AG04449 (cell line): Measurements from ENCODE around the gene BAX.
A peak's percentile ranks its signal among the peaks of the same experiment; 100 is the strongest.

Source experiments
- CTCF ChIA-PET: fragments of 350-600 bp; formaldehyde crosslinking; extraction: SDS; loops from one replicate; lab custom pipeline; 2021; ENCODE audit warnings: antibody characterized with exemption; lab: Yijun Ruan, JAX
- POLR2A ChIA-PET: fragments of 400-600, 350-600 bp; formaldehyde crosslinking; extraction: SDS; loops from one replicate; lab custom pipeline; 2020; ENCODE audit warnings: antibody characterized with exemption, inconsistent platforms; lab: Yijun Ruan, JAX
- DNase-seq: peaks from one replicate; pipeline ENCODE4 v3.0.0-alpha.2; 2010; ENCODE audit warnings: low read depth, low spot score
- H3K4me3 ChIP-seq: 2 replicates; pipeline ENCODE4 v1.5.1; 2011; ENCODE audit warnings: low read depth, mild to moderate bottlenecking, control low read depth, low read length
- CTCF ChIP-seq: IDR thresholded peaks from one replicate; pipeline ENCODE4 v1.5.1; 2011; ENCODE audit warnings: mild to moderate bottlenecking, moderate library complexity, low read length, control low read depth, inconsistent platforms; ENCODE audit not compliant: insufficient read depth; ENCODE audit errors: missing control alignments

The BAX gene

DNA sequence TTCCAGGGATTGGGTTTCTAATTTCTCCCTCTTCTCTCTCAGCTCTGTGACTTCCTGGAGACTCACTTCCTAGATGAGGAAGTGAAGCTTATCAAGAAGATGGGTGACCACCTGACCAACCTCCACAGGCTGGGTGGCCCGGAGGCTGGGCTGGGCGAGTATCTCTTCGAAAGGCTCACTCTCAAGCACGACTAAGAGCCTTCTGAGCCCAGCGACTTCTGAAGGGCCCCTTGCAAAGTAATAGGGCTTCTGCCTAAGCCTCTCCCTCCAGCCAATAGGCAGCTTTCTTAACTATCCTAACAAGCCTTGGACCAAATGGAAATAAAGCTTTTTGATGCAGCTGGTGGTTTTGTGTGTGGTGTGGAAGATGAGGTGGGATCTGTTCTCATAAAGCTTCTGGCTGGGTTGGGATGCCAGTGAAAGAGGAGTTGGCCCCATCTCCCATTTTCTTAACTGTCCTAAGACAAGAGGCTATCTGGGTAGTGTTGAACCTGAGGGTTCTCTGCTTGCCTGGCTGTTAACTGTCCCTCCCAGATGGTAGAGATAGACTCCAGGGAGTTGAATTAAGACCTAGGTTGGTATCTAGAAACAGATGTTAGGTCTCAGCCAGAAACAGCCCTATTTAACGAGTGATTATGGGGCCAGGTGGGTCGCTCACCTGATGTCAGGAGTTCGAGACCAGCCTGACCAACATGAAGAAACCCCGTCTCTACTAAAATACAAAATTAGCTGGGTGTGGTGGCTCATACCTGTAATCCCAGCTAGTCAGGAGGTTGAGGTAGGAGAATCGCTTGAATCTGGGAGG, 12.1 kb downstream of the BAX start:
- CTCF ChIA-PET, result interaction anchor here (1.1 to 8.9 kb wide), 7 partner anchors 10 to 178 kb away, joined by 4 to 141 read pairs (median 8); no protein-coding TSS in a partner anchor
- POLR2A ChIA-PET, result interaction anchor here (0.8 to 7.5 kb wide), 18 partner anchors 10 to 333 kb away, joined by 3 to 119 read pairs (median 6); partner anchors contain the start of genes BAX, GYS1, HSD17B14 and NUCB1
- no peak for DNase-seq
- H3K4me3 ChIP-seq, result peak overlapping the region; percentile 99
- TF ChIP-seq CTCF, result no peak

DNA sequence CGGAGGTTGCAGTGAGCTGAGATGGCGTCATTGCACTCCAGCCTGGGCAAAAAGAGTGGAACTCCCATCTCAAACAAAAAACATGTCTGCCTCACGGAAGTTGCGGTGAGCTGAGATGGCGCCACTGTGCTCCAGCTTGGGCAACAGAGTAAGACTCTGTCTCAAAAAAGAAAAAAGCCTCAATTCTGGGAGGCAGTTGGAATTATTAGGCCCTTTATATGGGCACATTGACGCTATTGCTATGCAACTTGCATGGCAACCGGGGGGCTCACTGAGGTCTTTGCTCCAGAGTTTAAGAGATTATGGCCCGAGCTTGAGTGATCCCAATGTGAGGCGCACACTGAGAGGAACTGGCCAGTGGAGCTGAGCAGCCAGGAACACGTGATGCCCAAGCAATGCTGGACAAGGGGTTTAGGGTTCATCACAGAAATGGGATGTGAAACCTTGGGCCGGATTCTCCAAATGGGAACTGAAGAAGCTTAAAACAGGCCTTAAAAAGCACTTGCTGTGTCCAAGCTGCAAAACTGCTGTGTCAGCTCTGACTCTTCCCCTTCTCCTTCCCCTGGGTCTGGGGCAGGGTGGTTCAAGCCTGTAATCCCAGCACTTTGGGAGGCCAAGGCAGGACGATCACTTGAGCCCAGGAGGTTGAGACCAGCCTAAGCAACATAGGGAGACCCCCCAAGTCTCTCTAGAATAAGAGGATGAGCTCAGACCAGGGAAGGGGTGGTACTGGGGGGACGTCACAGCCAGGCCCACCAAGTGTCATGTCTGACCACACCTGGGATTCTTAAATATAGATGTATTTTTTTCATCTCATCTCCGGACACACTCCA, 12.9 kb downstream of the BAX start:
- DNase-seq, result no peak
- CTCF ChIA-PET, result interaction anchor here (0.6 to 8.9 kb wide), 7 partner anchors 9 to 179 kb away, joined by 3 to 141 read pairs (median 8); no protein-coding TSS in a partner anchor
- POLR2A ChIA-PET, result interaction anchor here (0.6 to 7.5 kb wide), 15 partner anchors 9 to 179 kb away, joined by 3 to 119 read pairs (median 6); partner anchors contain the start of genes BAX, GYS1, HSD17B14 and NUCB1
- H3K4me3 ChIP-seq, result peak overlapping the region; percentile 99
- TF ChIP-seq CTCF, result no peak

GRCh38 chr19:48968179-48968661, 13.5 kb downstream of the BAX start:
- H3K4me3 ChIP-seq, result no peak overlapping the region
- TF ChIP-seq CTCF, result no peak
- no peak for DNase-seq
- ChIA-PET POLR2A (interaction anchor here (0.6 to 7.5 kb wide), 10 partner anchors 8 to 180 kb away, joined by 3 to 119 read pairs (median 8); partner anchors contain the start of genes BAX, GYS1, NUCB1 and PPP1R15A), CTCF (interaction anchor here (0.6 to 8.9 kb wide), 5 partner anchors 11 to 180 kb away, joined by 3 to 141 read pairs (median 8); no protein-coding TSS in a partner anchor)

GRCh38 chr19:48968813-48969218, 14.1 kb downstream of the BAX start:
- ChIA-PET POLR2A (interaction anchor here (1.8 to 7.5 kb wide), 2 partner anchors 10 to 93 kb away, joined by 7 to 119 read pairs; partner anchors contain the start of gene PPP1R15A), CTCF (interaction anchor here (2.7 to 8.9 kb wide), 3 partner anchors 24 to 180 kb away, joined by 35 to 141 read pairs (median 61); partner anchors contain the start of genes GYS1 and RUVBL2)
- no peak for TF ChIP-seq CTCF
- DNase-seq, result no peak
- no peak overlapping the region for H3K4me3 ChIP-seq

DNA sequence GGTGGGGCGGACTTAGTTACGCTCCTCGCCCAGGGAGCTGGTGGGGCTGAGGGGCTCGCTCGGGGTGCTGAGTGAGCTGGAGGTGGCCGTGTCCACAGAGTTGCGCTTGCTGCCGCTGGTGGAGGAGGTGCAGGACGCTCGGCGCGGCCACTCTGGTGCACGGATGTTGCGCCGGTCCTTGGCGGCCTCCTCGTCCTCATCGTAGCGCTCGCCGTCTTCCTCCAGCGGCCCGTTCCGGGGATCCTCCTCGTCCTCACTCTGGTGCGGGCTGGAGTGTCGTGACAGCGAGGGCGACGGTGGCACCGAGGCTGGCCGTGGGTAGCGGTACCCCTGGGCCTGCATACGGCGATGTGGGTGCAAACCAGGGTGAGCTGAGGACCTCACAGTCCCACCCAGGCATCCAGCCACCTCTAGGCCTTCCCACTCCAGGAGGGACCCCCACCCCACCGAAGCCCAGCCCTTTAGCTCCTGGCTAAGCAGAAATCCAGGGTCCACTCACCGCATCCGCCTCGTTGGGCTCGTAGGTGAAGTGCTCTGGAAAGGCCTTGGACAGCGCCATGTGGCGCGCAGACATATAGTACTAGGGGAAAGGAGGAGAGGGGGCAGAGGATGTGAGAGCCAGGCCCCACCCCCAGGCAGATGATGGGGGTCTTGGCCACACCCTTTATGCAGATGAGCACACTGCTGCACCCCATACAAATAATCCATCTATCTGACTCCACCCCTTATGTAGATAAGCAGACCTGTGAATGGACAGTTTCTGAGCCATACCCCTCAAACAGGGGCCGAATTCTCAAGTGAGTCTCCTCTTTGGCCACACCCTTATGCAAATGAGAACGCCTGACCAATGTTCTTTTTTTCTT, 14.8 kb downstream of the BAX start:
- no peak for TF ChIP-seq CTCF
- no peak for DNase-seq
- ChIA-PET CTCF (interaction anchor here (1.1 to 8.9 kb wide), 19 partner anchors 8 to 294 kb away, joined by 3 to 141 read pairs (median 9); partner anchors contain the start of genes BCAT2, GYS1, HSD17B14 and NUCB1), POLR2A (interaction anchor here (0.6 to 7.5 kb wide), 3 partner anchors 22 to 94 kb away, joined by 3 to 119 read pairs (median 3); partner anchors contain the start of gene PPP1R15A)
- no peak overlapping the region for H3K4me3 ChIP-seq
